Panc1 (cell line): ENCODE measurements around the gene AADAC.

Experiments
- CTCF ChIP-seq: fragments of 450-650 bp; IDR thresholded peaks from 2 replicates; pipeline ENCODE4 v1.5.1; 2017; ENCODE audit warnings: mild to moderate bottlenecking
- POLR2AphosphoS5 ChIP-seq: IDR thresholded peaks from 2 replicates; pipeline ENCODE4 v1.6.1; 2012; ENCODE audit warnings: mild to moderate bottlenecking, low read depth, low read length, moderate library complexity
- TCF7L2 ChIP-seq: IDR thresholded peaks from 2 replicates; pipeline ENCODE4 v1.6.1; 2011; ENCODE audit warnings: mild to moderate bottlenecking, low read depth, low read length, inconsistent platforms
- TF ChIP-seq, protein P1 (sequence below), 2 experiments: IDR thresholded peaks; 2 replicates each; pipeline ENCODE4 v1.6.1; 2011 to 2012; ENCODE audit warnings: low read depth in 2 of 2, control low read depth in 1 of 2, low read length in 1 of 2, mild to moderate bottlenecking in 1 of 2, moderate library complexity in 1 of 2; ENCODE audit not compliant: insufficient read depth in 1 of 2

- TF ChIP-seq POLR2AphosphoS5: no peak
- TF ChIP-seq CTCF: no peak
- TF ChIP-seq TCF7L2: no peak
- TF ChIP-seq, protein P1, sequence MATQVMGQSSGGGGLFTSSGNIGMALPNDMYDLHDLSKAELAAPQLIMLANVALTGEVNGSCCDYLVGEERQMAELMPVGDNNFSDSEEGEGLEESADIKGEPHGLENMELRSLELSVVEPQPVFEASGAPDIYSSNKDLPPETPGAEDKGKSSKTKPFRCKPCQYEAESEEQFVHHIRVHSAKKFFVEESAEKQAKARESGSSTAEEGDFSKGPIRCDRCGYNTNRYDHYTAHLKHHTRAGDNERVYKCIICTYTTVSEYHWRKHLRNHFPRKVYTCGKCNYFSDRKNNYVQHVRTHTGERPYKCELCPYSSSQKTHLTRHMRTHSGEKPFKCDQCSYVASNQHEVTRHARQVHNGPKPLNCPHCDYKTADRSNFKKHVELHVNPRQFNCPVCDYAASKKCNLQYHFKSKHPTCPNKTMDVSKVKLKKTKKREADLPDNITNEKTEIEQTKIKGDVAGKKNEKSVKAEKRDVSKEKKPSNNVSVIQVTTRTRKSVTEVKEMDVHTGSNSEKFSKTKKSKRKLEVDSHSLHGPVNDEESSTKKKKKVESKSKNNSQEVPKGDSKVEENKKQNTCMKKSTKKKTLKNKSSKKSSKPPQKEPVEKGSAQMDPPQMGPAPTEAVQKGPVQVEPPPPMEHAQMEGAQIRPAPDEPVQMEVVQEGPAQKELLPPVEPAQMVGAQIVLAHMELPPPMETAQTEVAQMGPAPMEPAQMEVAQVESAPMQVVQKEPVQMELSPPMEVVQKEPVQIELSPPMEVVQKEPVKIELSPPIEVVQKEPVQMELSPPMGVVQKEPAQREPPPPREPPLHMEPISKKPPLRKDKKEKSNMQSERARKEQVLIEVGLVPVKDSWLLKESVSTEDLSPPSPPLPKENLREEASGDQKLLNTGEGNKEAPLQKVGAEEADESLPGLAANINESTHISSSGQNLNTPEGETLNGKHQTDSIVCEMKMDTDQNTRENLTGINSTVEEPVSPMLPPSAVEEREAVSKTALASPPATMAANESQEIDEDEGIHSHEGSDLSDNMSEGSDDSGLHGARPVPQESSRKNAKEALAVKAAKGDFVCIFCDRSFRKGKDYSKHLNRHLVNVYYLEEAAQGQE (IDR thresholded peaks at IDR 0.05; ENCODE audit: insufficient read depth in 1 of 2, low read depth in 2 of 2, low read length in 1 of 2): no peak
These were observed 46.0 kb downstream of the AADAC start for GRCh38 chr3:151859905-151860304.
